Ectodermal cell (in vitro differentiated cells): ENCODE data around the gene FPR1.
"Not testable (repeated sequence)": the region's sequence is repeated elsewhere in the genome, so short reads cannot be mapped to it uniquely, and the experiment has no call there.

Source experiments
- H3K27ac ChIP-seq: 2 replicates; pipeline ENCODE4 v1.7.0; 2013; ENCODE audit warnings: mild to moderate bottlenecking, low read depth, low read length; ENCODE audit not compliant: insufficient read depth, poor library complexity, severe bottlenecking
- H3K27me3 ChIP-seq: 2 replicates; pipeline ENCODE4 v1.7.0; 2013; ENCODE audit warnings: mild to moderate bottlenecking, low read length; ENCODE audit not compliant: insufficient read depth, control insufficient read depth, poor library complexity, severe bottlenecking
- H3K36me3 ChIP-seq: one replicate; pipeline ENCODE4 v1.7.0; 2013; ENCODE audit warnings: low read length; ENCODE audit not compliant: control insufficient read depth, insufficient read depth
- H3K4me1 ChIP-seq: one replicate; pipeline ENCODE4 v1.7.0; 2013; ENCODE audit warnings: low read length; ENCODE audit not compliant: control insufficient read depth, insufficient read depth
- H3K4me3 ChIP-seq: 2 replicates; pipeline ENCODE4 v1.7.0; 2013; ENCODE audit warnings: low read depth, low read length, control low read depth; ENCODE audit not compliant: insufficient read depth
- H3K9me3 ChIP-seq: 2 replicates; pipeline ENCODE4 v1.7.0; 2013; ENCODE audit warnings: mild to moderate bottlenecking, low read length, moderate library complexity; ENCODE audit not compliant: control insufficient read depth
- WGBS, 2 experiments: methylation state at CpG; one replicate each; pipeline ENCODE4 v1.1.7; 2013; ENCODE audit warnings: missing lambda C conversion rate in 2 of 2; 5-methylcytosine and 5-hydroxymethylcytosine counted together

Gene FPR1

DNA sequence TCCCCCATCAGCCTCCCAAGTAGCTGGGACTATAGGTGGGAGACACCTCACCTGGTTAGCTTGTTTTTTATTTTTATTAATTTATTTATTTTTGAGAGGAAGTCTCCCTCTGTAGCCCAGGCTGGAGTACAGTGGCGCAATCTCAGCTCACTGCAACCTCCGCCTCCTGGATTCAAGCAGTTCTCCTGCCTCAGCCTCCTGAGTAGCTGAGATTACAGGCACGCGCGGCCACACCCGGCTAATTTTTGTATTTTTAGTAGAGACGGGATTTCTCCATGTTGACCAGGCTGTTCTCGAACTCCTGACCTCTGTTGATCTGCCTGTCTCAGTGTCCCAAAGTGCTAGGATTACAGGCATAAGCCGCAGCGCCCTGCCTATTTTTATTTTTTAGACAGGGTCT, 13.2 kb downstream of the FPR1 start:
- H3K4me1 ChIP-seq, H3K36me3 ChIP-seq, H3K4me3 ChIP-seq, H3K9me3 ChIP-seq, H3K27ac ChIP-seq, H3K27me3 ChIP-seq: not testable (repeated sequence)
- WGBS, 2 experiments: 88 to 89% methylated on average over 10 of the region's 10 CpGs

GRCh38 chr19:51737924-51738323, 13.8 kb downstream of the FPR1 start:
- WGBS, 2 experiments: 81 to 91% methylated on average over 2 of the region's 2 CpGs
- Histone ChIP-seq H3K36me3 (no peaks in the 10 kb centered on the region), H3K9me3 (no peaks in the 10 kb centered on the region), H3K4me3 (no peak overlapping the region), H3K27me3 (no peaks in the 10 kb centered on the region), H3K4me1 (no peaks in the 10 kb centered on the region), H3K27ac (no peak overlapping the region)

DNA sequence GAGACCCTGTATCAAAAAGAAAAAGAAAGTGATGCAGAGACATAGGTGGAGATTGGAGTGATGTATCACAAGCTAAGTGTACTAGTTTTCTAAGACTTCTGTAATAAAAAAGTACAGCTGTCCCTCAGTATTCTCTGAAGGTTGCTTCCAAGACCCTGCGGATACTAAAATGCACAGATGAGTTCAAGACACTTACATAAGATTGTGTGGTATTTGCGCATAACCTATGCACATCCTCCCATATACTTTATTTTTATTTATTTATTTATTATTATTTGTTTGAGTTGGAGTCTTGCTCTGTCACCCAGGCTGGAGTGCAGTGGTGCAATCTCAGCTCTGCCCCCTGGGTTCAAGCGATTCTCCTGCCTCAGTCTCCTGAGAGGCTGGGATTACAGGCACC, 14.3 kb downstream of the FPR1 start:
- H3K36me3 ChIP-seq: no peaks in the 10 kb centered on the region
- 83 to 87% methylated on average over 2 of the region's 3 CpGs for WGBS, 2 experiments
- H3K4me3 ChIP-seq: no peak overlapping the region
- H3K27ac ChIP-seq: no peak overlapping the region
- H3K27me3 ChIP-seq: no peaks in the 10 kb centered on the region
- no peaks in the 10 kb centered on the region for H3K4me1 ChIP-seq
- H3K9me3 ChIP-seq: no peaks in the 10 kb centered on the region

- Histone ChIP-seq H3K9me3 (no peaks in the 10 kb centered on the region), H3K4me3 (no peak overlapping the region), H3K27ac (no peak overlapping the region), H3K36me3 (no peaks in the 10 kb centered on the region), H3K4me1 (no peaks in the 10 kb centered on the region), H3K27me3 (no peaks in the 10 kb centered on the region)
- WGBS, 2 experiments: 88 to 90% methylated on average over 10 of the region's 10 CpGs
These were observed 15.8 kb downstream of the FPR1 start for GRCh38 chr19:51735759-51736449.

DNA sequence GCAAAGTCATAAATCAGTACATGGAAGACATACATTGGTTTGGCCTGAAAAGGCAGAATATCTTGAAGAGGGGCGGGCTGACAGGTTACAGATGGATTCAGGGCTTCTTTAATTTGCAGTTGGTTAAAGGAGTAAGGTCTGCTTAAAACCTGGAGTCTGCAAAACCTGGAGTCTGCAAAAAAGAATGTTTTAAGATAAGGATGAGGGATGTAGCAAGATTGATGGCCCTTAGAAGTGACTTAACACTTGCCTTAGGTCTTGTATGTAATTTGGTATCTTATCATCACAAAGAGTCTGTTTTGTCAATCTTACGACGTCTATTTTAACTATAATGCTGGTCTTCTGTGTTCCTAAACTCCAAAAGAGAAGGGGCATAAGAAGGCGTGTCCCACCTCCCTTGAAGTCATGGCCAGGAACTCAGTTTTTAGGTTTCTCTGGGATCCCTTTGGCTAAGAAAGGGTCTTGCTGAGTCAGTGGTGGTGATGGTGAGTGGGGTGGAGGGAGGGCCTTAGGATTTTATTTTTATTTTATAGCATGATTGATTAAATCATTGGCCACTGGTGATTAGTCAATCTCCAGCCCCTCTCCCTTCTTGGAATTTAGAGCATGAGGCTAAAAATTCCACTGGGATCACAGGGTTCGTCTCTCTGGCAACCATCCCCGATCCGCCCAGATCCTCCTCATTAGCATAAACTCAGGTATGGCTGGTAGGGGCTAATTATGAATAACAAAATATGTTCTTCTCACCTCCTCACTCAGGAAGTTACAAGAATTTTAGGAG, 17.7 kb downstream of the FPR1 start:
- Histone ChIP-seq H3K4me1 (no peaks in the 10 kb centered on the region), H3K9me3 (no peaks in the 10 kb centered on the region), H3K4me3 (no peak overlapping the region), H3K36me3 (no peaks in the 10 kb centered on the region), H3K27ac (no peak overlapping the region), H3K27me3 (no peaks in the 10 kb centered on the region)
- 69% methylated on average over 4 to 6 of the region's 7 CpGs for WGBS, 2 experiments

DNA sequence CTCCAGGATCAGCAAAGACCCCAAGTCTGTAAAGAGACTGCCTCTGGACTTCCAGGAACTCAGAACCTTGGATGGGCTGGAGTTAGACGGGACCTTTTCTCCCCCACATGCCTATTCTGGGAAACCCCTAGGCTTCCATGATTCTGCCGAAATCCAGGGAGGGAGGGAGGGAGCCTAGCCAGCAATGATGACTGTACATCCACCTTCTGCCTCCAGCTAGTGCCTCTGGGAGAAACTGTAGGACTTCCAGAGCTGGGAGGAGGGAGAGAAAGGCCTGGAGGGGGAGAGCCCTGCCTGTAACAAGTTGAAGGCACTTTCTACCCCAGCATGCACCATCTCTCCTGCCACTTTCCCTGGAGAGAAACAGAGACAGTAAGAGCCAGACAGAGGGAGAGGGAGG, 21.9 kb downstream of the FPR1 start:
- Histone ChIP-seq H3K4me3 (no peak overlapping the region), H3K27me3 (no peaks in the 10 kb centered on the region), H3K27ac (no peak overlapping the region), H3K36me3 (no peaks in the 10 kb centered on the region), H3K9me3 (no peaks in the 10 kb centered on the region), H3K4me1 (peaks cover 6% of the 10 kb centered on the region)
- WGBS, 2 experiments: 86 to 90% methylated on average over 2 of the region's 2 CpGs

GRCh38 chr19:51727349-51727880, 24.3 kb downstream of the FPR1 start:
- H3K27me3 ChIP-seq: peaks cover 11% of the 10 kb centered on the region
- WGBS, 2 experiments: 85 to 86% methylated on average over 7 of the region's 7 CpGs
- H3K27ac ChIP-seq: no peak overlapping the region
- H3K36me3 ChIP-seq: no peaks in the 10 kb centered on the region
- peaks cover 6% of the 10 kb centered on the region for H3K4me1 ChIP-seq
- H3K9me3 ChIP-seq: no peaks in the 10 kb centered on the region
- no peak overlapping the region for H3K4me3 ChIP-seq

DNA sequence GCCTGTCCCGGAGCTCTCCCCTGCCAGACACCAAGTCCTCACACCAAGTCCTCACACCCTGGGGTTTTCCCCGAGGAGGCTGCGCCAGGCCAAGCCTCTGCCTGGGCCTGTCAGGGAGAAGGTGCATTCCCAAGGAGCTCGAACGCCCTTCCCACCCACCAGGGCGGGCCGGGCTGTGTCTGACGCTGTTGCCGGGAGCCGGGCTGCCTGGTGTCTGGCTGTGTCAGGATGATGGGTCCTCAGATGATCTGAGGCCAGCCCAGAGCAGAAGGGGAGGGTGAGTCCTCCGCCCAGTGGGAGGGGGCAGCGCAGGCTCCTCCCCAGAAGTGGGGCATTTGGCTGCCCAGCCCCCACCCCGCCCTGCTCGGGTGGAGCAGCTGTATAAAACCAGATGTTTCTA, 25.6 kb downstream of the FPR1 start:
- no peaks in the 10 kb centered on the region for H3K36me3 ChIP-seq
- peaks cover 19% of the 10 kb centered on the region for H3K27me3 ChIP-seq
- H3K4me3 ChIP-seq: no peak overlapping the region
- peaks cover 6% of the 10 kb centered on the region for H3K4me1 ChIP-seq
- no peaks in the 10 kb centered on the region for H3K9me3 ChIP-seq
- H3K27ac ChIP-seq: no peak overlapping the region
- WGBS, 2 experiments: 61 to 67% methylated on average over 14 of the region's 14 CpGs

DNA sequence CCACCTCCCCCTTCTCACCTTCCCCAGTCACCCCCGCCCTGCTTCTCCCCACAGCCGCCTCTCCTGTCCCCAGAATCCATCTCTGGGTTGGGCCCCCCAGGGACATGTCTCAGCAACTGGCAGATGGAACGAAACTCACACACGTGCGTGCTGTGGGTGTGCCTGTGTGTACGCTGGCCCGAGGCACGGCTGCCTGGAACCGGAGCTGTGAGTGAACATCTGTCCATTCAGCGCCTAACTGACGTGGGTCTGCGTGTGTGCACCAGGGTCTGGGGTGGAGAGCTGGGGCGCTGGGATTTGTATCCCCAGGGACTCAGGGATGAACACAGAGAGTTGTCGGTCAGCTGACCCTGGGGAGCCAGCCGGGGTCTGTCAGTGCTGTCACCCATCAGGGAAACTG, 27.1 kb downstream of the FPR1 start:
- Histone ChIP-seq H3K27me3 (peaks cover 34% of the 10 kb centered on the region), H3K4me1 (peaks cover 6% of the 10 kb centered on the region), H3K4me3 (no peak overlapping the region), H3K27ac (no peak overlapping the region), H3K36me3 (no peaks in the 10 kb centered on the region), H3K9me3 (no peaks in the 10 kb centered on the region)
- WGBS, 2 experiments: 88 to 91% methylated on average over 15 of the region's 15 CpGs

- no peak overlapping the region for H3K4me3 ChIP-seq
- H3K27me3 ChIP-seq: peaks cover 55% of the 10 kb centered on the region
- no peaks in the 10 kb centered on the region for H3K9me3 ChIP-seq
- no peaks in the 10 kb centered on the region for H3K36me3 ChIP-seq
- 80 to 90% methylated on average over 1 to 2 of the region's 2 CpGs for WGBS, 2 experiments
- H3K4me1 ChIP-seq: peaks cover 10% of the 10 kb centered on the region
- no peak overlapping the region for H3K27ac ChIP-seq
These were observed 29.2 kb downstream of the FPR1 start for GRCh38 chr19:51722492-51722891.
